Left ventricle myocardium inferior (tissue), 1 donor: ENCODE data around the gene TFF3. TPM values are rescaled to one million over a fixed set of nuclear protein-coding genes. Genes with fewer than 3 reads are reported as not detected.

Experiments
- DNase-seq: peaks from one replicate; pipeline ENCODE4 v3.0.0-alpha.2; 2020
- H3K27ac ChIP-seq: fragments of 200-600 bp; replicated peaks from 2 replicates; pipeline ENCODE4 v1.8.0; 2021
- H3K27me3 ChIP-seq: fragments of 200-600 bp; 2 replicates; pipeline ENCODE4 v1.8.0; 2021; ENCODE audit warnings: low read depth
- H3K36me3 ChIP-seq: fragments of 200-600 bp; 2 replicates; pipeline ENCODE4 v1.8.0; 2021
- H3K4me1 ChIP-seq: fragments of 200-600 bp; 2 replicates; pipeline ENCODE4 v1.8.0; 2021
- H3K4me3 ChIP-seq: fragments of 200-600 bp; 2 replicates; pipeline ENCODE4 v1.8.0; 2021; ENCODE audit warnings: mild to moderate bottlenecking, moderate library complexity
- H3K9me3 ChIP-seq: fragments of 200-600 bp; replicated peaks from 2 replicates; pipeline ENCODE4 v1.8.0; 2021
- CTCF ChIP-seq: fragments of 200-600 bp; IDR thresholded peaks from 2 replicates; pipeline ENCODE4 v1.8.0; 2021; ENCODE audit warnings: antibody characterized with exemption, mild to moderate bottlenecking, borderline replicate concordance
- intact Hi-C: fragments of 100-400 bp; cut with micrococcal nuclease; formaldehyde crosslinking; loops from one replicate; pipeline ENCODE4 v1.11.0; 2022
- total RNA-seq: library from RNA; stranded (reverse); fragmentation: NEBNext Ultra II Directional; extraction: Animal tissue kit (Norgen Biotek cat#: 25700); gene quantifications from one replicate; pipeline ENCODE4 v1.2.1, GENCODE V29; 2021
- donor health status: DM: no; HTN: yes; CAD: no; lungs with severe emphysema.

Gene TFF3
- total RNA-seq, 1 donor from 2014 or later, result 2.9 TPM

GRCh38 chr21:42356046-42356445, 40.8 kb upstream of the TFF3 start:
- TF ChIP-seq CTCF, result no peak
- no peak for DNase-seq
- Histone ChIP-seq H3K27me3 (peaks cover 37% of the 10 kb centered on the region), H3K4me3 (no peak overlapping the region), H3K9me3 (peaks cover 46% of the 10 kb centered on the region), H3K27ac (no peak overlapping the region), H3K4me1 (no peaks in the 10 kb centered on the region), H3K36me3 (no peaks in the 10 kb centered on the region)
- intact Hi-C loops, result no loop called here

- intact Hi-C loops, result no loop called here
Measured at GRCh38 chr21:42353623-42354022, 38.4 kb upstream of the TFF3 start.

GRCh38 chr21:42352441-42353095, 37.4 kb upstream of the TFF3 start:
- DNase-seq, result no peak
- TF ChIP-seq CTCF, result no peak
- no peaks in the 10 kb centered on the region for H3K4me1 ChIP-seq
- peaks cover 24% of the 10 kb centered on the region for H3K27me3 ChIP-seq
- peaks cover 38% of the 10 kb centered on the region for H3K9me3 ChIP-seq
- no peaks in the 10 kb centered on the region for H3K36me3 ChIP-seq
- no peak overlapping the region for H3K27ac ChIP-seq
- no peak overlapping the region for H3K4me3 ChIP-seq
- intact Hi-C loops, result no loop called here

More at GRCh38 chr21:42353623-42354022, 38.4 kb upstream of the TFF3 start:
- Histone ChIP-seq H3K36me3 (no peaks in the 10 kb centered on the region), H3K4me3 (no peak overlapping the region), H3K9me3 (peaks cover 40% of the 10 kb centered on the region), H3K4me1 (no peaks in the 10 kb centered on the region), H3K27me3 (peaks cover 26% of the 10 kb centered on the region), H3K27ac (no peak overlapping the region)
- no peak for DNase-seq
- no peak for TF ChIP-seq CTCF

GRCh38 chr21:42351626-42352440, 36.6 kb upstream of the TFF3 start:
- Histone ChIP-seq H3K36me3 (no peaks in the 10 kb centered on the region), H3K27ac (no peak overlapping the region), H3K27me3 (peaks cover 26% of the 10 kb centered on the region), H3K4me1 (no peaks in the 10 kb centered on the region), H3K9me3 (peaks cover 31% of the 10 kb centered on the region), H3K4me3 (no peak overlapping the region)
- no peak for DNase-seq
- intact Hi-C loops, result no loop called here
- TF ChIP-seq CTCF, result no peak

- Histone ChIP-seq H3K27ac (no peak within 1 kb of the TSS), H3K27me3 (peaks cover 35% of the 10 kb centered on the region), H3K36me3 (no peaks in the 10 kb centered on the region), H3K9me3 (peaks cover 24% of the 10 kb centered on the region), H3K4me1 (no peaks in the 10 kb centered on the region), H3K4me3 (no peak within 1 kb of the TSS)
- TF ChIP-seq CTCF, result no peak
- intact Hi-C loops, result no loop called here
- no peak for DNase-seq
Measured at GRCh38 chr21:42350927-42351426, 35.8 kb upstream of the TFF3 start, which contains the start of gene TFF2. Gene TFF2 (minus strand): TSS chr21:42350994. CDS start chr21:42350957, 37 bp downstream.
